Measurements from ENCODE around the gene SEMA6A. TPM values are rescaled to one million over a fixed set of nuclear protein-coding genes. Genes with fewer than 3 reads are reported as not detected.
A peak's percentile ranks its signal among the peaks of the same experiment; 100 is the strongest.

The SEMA6A gene
- total RNA-seq, 2 donors from 2014 or later, result 79.6 to 328 TPM

- H3K36me3 Mint-ChIP-seq (ENCODE audit: low read depth), result peaks cover 77% of the 10 kb centered on the region
- H3K36me3 ChIP-seq (ENCODE audit: control insufficient read depth, insufficient read depth, low read length), result peaks cover 17% of the 10 kb centered on the region
- 94 to 96% methylated on average over 6 to 7 of the region's 7 CpGs for WGBS, 2 experiments (ENCODE audit: insufficient coverage in 1 of 2, insufficient read length in 1 of 2)
Observed at GRCh38 chr5:116466727-116467464, 107.7 kb downstream of the SEMA6A start.

GRCh38 chr5:116465411-116465810 lies 109.2 kb downstream of the SEMA6A start:
- Mint-ChIP-seq H3K27ac (no peak overlapping the region), H3K27me3 (ENCODE audit: insufficient read depth) (no peaks in the 10 kb centered on the region), H3K36me3 (ENCODE audit: low read depth) (peaks cover 66% of the 10 kb centered on the region), H3K9me3 (no peaks in the 10 kb centered on the region), H3K4me3 (no peak overlapping the region), H3K4me1 (peaks cover 44% of the 10 kb centered on the region)
- H3K4me3 ChIP-seq (ENCODE audit: low read length), result no peak overlapping the region
- H3K9ac ChIP-seq (ENCODE audit: extremely low read depth, low read length, poor library complexity, severe bottlenecking), result no peak overlapping the region
- H3K27me3 ChIP-seq (ENCODE audit: control insufficient read depth, insufficient read depth, low read length, poor library complexity, severe bottlenecking), result no peaks in the 10 kb centered on the region
- peaks cover 4% of the 10 kb centered on the region for H3K4me1 ChIP-seq (ENCODE audit: control insufficient read depth, insufficient read depth, low read length)
- no peak for TF ChIP-seq CTCF (conservative IDR thresholded peaks at IDR 0.05)
- H3K36me3 ChIP-seq (ENCODE audit: control insufficient read depth, insufficient read depth, low read length), result peaks cover 12% of the 10 kb centered on the region
- no peak overlapping the region for H3K27ac ChIP-seq (ENCODE audit: low read depth, low read length)
- 93 to 100% methylated on average over 1 to 3 of the region's 3 CpGs for WGBS, 2 experiments (ENCODE audit: insufficient coverage in 1 of 2, insufficient read length in 1 of 2)
- DNase-seq, result no peak
- H3K9me3 ChIP-seq (ENCODE audit: control insufficient read depth, low read length), result peaks cover 12% of the 10 kb centered on the region

More at GRCh38 chr5:116466727-116467464, 107.7 kb downstream of the SEMA6A start:
- DNase-seq, result no peak
- Histone ChIP-seq H3K9ac (ENCODE audit: extremely low read depth, low read length, poor library complexity, severe bottlenecking) (no peak overlapping the region), H3K27ac (ENCODE audit: low read depth, low read length) (no peak overlapping the region), H3K4me1 (ENCODE audit: control insufficient read depth, insufficient read depth, low read length) (peaks cover 4% of the 10 kb centered on the region), H3K4me3 (ENCODE audit: low read length) (no peak overlapping the region), H3K9me3 (ENCODE audit: control insufficient read depth, low read length) (peaks cover 12% of the 10 kb centered on the region), H3K27me3 (ENCODE audit: control insufficient read depth, insufficient read depth, low read length, poor library complexity, severe bottlenecking) (no peaks in the 10 kb centered on the region)
- H3K27me3 Mint-ChIP-seq (ENCODE audit: insufficient read depth), result no peaks in the 10 kb centered on the region
- TF ChIP-seq CTCF (conservative IDR thresholded peaks at IDR 0.05), result no peak
- no peak overlapping the region for H3K4me3 Mint-ChIP-seq
- no peaks in the 10 kb centered on the region for H3K9me3 Mint-ChIP-seq
- H3K27ac Mint-ChIP-seq, result peak overlapping the region; percentile 46
- H3K4me1 Mint-ChIP-seq, result peaks cover 35% of the 10 kb centered on the region

- peaks cover 10% of the 10 kb centered on the region for H3K9me3 ChIP-seq (ENCODE audit: control insufficient read depth, low read length)
- no peaks in the 10 kb centered on the region for H3K27me3 ChIP-seq (ENCODE audit: control insufficient read depth, insufficient read depth, low read length, poor library complexity, severe bottlenecking)
- H3K9me3 Mint-ChIP-seq, result no peaks in the 10 kb centered on the region
- WGBS, 2 experiments (ENCODE audit: insufficient coverage in 1 of 2, insufficient read length in 1 of 2), result 90 to 98% methylated on average over 3 to 7 of the region's 7 CpGs
- no peak overlapping the region for H3K4me3 Mint-ChIP-seq
- no peak overlapping the region for H3K4me3 ChIP-seq (ENCODE audit: low read length)
- H3K4me1 ChIP-seq (ENCODE audit: control insufficient read depth, insufficient read depth, low read length), result peaks cover 4% of the 10 kb centered on the region
- peaks cover 59% of the 10 kb centered on the region for H3K36me3 Mint-ChIP-seq (ENCODE audit: low read depth)
- H3K27me3 Mint-ChIP-seq (ENCODE audit: insufficient read depth), result no peaks in the 10 kb centered on the region
- peak overlapping the region; percentile 3 for H3K27ac Mint-ChIP-seq
- no peak overlapping the region for H3K27ac ChIP-seq (ENCODE audit: low read depth, low read length)
- H3K4me1 Mint-ChIP-seq, result peaks cover 49% of the 10 kb centered on the region
- DNase-seq, result no peak
- H3K36me3 ChIP-seq (ENCODE audit: control insufficient read depth, insufficient read depth, low read length), result peaks cover 12% of the 10 kb centered on the region
- no peak for TF ChIP-seq CTCF (conservative IDR thresholded peaks at IDR 0.05)
- no peak overlapping the region for H3K9ac ChIP-seq (ENCODE audit: extremely low read depth, low read length, poor library complexity, severe bottlenecking)
Observed at GRCh38 chr5:116464144-116464708, 110.4 kb downstream of the SEMA6A start.
